ENCODE measurements around the gene DOCK4. TPM values are rescaled to one million over a fixed set of nuclear protein-coding genes. Genes with fewer than 3 reads are reported as not detected.

Gene DOCK4
- total RNA-seq, 4 donors from 2014 or later = 8.2 to 9.0 (median 8.6) TPM

- no peak for DNase-seq (ENCODE audit: low spot score in 2 of 2)
- intact Hi-C loops (cut with DNase I; ENCODE audit: low total_unique reads) = no loop called here
- TF ChIP-seq CTCF (IDR thresholded peaks at IDR 0.05) = no peak
- no peak for TF ChIP-seq POLR2A (IDR thresholded peaks at IDR 0.05)
- 82 to 88% methylated on average over 8 of the region's 8 CpGs for WGBS, 2 donors
- H3K4me3 ChIP-seq (ENCODE audit: low read depth, poor library complexity, severe bottlenecking) = no peak overlapping the region
Measured at GRCh38 chr7:112092306-112092705, 113.9 kb downstream of the DOCK4 start.

- intact Hi-C loops (cut with DNase I; ENCODE audit: low total_unique reads) = no loop called here
- 89 to 91% methylated on average over 3 of the region's 3 CpGs for WGBS, 2 donors
- TF ChIP-seq POLR2A (IDR thresholded peaks at IDR 0.05) (no peak), CTCF (IDR thresholded peaks at IDR 0.05) (no peak)
- H3K4me3 ChIP-seq (ENCODE audit: low read depth, poor library complexity, severe bottlenecking) = no peak overlapping the region
- no peak for DNase-seq (ENCODE audit: low spot score in 2 of 2)
Measured at GRCh38 chr7:112091768-112092167, 114.4 kb downstream of the DOCK4 start.

GRCh38 chr7:112089551-112089950, 116.6 kb downstream of the DOCK4 start:
- intact Hi-C loops (cut with DNase I; ENCODE audit: low total_unique reads) = no loop called here
- DNase-seq (ENCODE audit: low spot score in 2 of 2) = no peak
- TF ChIP-seq CTCF (IDR thresholded peaks at IDR 0.05) (no peak), POLR2A (IDR thresholded peaks at IDR 0.05) (no peak)
- H3K4me3 ChIP-seq (ENCODE audit: low read depth, poor library complexity, severe bottlenecking) = no peak overlapping the region
- 84 to 86% methylated on average over 4 of the region's 4 CpGs for WGBS, 2 donors

GRCh38 chr7:112088484-112089016, 117.6 kb downstream of the DOCK4 start:
- no peak overlapping the region for H3K4me3 ChIP-seq (ENCODE audit: low read depth, poor library complexity, severe bottlenecking)
- TF ChIP-seq POLR2A (IDR thresholded peaks at IDR 0.05) (no peak), CTCF (IDR thresholded peaks at IDR 0.05) (no peak)
- DNase-seq (ENCODE audit: low spot score in 2 of 2) = no peak
- intact Hi-C loops (cut with DNase I; ENCODE audit: low total_unique reads) = no loop called here
- WGBS, 2 donors = 74 to 84% methylated on average over 4 of the region's 4 CpGs

GRCh38 chr7:112086496-112087254, 119.5 kb downstream of the DOCK4 start:
- TF ChIP-seq CTCF (IDR thresholded peaks at IDR 0.05) (no peak), POLR2A (IDR thresholded peaks at IDR 0.05) (no peak)
- intact Hi-C loops (cut with DNase I; ENCODE audit: low total_unique reads) = no loop called here
- H3K4me3 ChIP-seq (ENCODE audit: low read depth, poor library complexity, severe bottlenecking) = no peak overlapping the region
- WGBS, 2 donors = 75 to 79% methylated on average over 3 of the region's 3 CpGs
- no peak for DNase-seq (ENCODE audit: low spot score in 2 of 2)
